Neural progenitor cell (in vitro differentiated cells): ENCODE results near the gene SLC26A4.

Experiments used
- EZH2phosphoT487 ChIP-seq: fragments of 200-600 bp; sonication (generic); IDR thresholded peaks from 2 replicates; pipeline ENCODE4 v1.6.1; 2017; ENCODE audit warnings: antibody characterized with exemption
- TF ChIP-seq, protein P1 (sequence below): fragments of 200-600 bp; sonication (generic); IDR thresholded peaks from 2 replicates; pipeline ENCODE4 v1.5.1; 2017; ENCODE audit warnings: antibody characterized with exemption, mild to moderate bottlenecking

DNA sequence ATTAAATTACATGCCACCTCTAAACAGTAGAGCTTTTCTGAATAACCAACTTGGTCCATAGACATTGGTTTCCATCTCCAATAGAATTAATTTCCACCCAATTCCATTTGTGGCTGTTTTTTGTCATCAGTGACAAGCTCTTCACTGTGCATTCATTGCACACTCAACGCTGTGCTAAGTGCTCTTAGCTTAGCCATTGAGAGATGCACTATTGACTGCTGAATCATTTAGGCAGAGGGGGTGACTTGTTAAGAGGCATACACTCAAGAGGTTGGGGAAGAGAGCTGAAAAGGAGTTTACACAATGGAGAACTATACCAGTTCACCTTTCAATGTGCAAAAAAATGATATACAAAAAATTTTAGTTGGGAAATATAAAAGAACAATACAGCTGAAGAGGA is 51.4 kb downstream of the SLC26A4 start:
- TF ChIP-seq, protein P1, sequence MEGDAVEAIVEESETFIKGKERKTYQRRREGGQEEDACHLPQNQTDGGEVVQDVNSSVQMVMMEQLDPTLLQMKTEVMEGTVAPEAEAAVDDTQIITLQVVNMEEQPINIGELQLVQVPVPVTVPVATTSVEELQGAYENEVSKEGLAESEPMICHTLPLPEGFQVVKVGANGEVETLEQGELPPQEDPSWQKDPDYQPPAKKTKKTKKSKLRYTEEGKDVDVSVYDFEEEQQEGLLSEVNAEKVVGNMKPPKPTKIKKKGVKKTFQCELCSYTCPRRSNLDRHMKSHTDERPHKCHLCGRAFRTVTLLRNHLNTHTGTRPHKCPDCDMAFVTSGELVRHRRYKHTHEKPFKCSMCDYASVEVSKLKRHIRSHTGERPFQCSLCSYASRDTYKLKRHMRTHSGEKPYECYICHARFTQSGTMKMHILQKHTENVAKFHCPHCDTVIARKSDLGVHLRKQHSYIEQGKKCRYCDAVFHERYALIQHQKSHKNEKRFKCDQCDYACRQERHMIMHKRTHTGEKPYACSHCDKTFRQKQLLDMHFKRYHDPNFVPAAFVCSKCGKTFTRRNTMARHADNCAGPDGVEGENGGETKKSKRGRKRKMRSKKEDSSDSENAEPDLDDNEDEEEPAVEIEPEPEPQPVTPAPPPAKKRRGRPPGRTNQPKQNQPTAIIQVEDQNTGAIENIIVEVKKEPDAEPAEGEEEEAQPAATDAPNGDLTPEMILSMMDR, result no peak
- no peak for TF ChIP-seq EZH2phosphoT487
